ENCODE results near the gene COL6A5. TPM values are rescaled to one million over a fixed set of nuclear protein-coding genes. Genes with fewer than 3 reads are reported as not detected.

Gene COL6A5
- total and polyA plus RNA-seq, 2 donors (not counting 3 experiments of a cell fraction or from before 2014, with no cell fraction given) = not detected

DNA sequence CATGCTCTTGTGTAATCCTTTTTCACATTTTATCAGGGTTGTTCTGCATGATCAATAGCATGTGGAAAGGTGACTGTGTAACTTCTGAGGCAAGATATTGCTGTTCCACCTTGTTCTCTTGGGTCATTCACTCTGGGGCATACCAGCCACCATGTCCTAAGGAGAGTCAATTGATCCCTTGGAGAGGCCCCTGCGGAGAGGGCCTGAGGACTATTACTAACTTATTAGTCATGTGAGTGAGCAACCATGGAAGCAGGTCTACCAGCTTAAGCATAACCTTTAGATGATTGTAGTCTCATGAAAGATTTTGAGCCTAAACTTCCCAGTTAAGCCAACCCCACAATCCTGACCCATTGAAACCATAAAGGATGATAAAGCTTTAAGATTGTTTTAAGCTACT is 22.0 kb upstream of the COL6A5 start:
- H3K9me1 ChIP-seq (replicated peaks; ENCODE audit: control insufficient read depth, extremely low read depth, insufficient read depth, low read length) = no peaks in the 10 kb centered on the region
- DNase-seq (ENCODE audit: low read depth, low spot score) (no peak), FAIRE-seq (no peak)
- no peaks in the 10 kb centered on the region for H3K79me2 ChIP-seq (ENCODE audit: control insufficient read depth, insufficient read depth, low read length)
- no peaks in the 10 kb centered on the region for H3K27me3 ChIP-seq (ENCODE audit: control insufficient read depth in 2 of 2, insufficient read depth in 2 of 2, low read length in 2 of 2)
- TF ChIP-seq, protein P1, sequence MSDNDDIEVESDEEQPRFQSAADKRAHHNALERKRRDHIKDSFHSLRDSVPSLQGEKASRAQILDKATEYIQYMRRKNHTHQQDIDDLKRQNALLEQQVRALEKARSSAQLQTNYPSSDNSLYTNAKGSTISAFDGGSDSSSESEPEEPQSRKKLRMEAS (IDR thresholded peaks at IDR 0.05; ENCODE audit: insufficient read depth, insufficient read length) = no peak
- intact Hi-C loops (cut with micrococcal nuclease) (no loop called here), dilution Hi-C loops (cut with MboI; ENCODE audit: extremely low pct_ligation_motif_present, low sequenced_read_pairs) (no loop called here)
- BruUV-seq (replicated peaks) = no TSS peak
- no peak overlapping the region for H2AFZ ChIP-seq (ENCODE audit: low read depth, low read length)
- POLR2A ChIA-PET = no interaction called here
- no peaks in the 10 kb centered on the region for H4K20me1 ChIP-seq (replicated peaks; ENCODE audit: control insufficient read depth, extremely low read depth, insufficient read depth, low read length)
- H3K9me3 ChIP-seq (replicated peaks; ENCODE audit: control insufficient read depth, insufficient read depth, low read length) = no peaks in the 10 kb centered on the region
- no peak overlapping the region for H3K4me3 ChIP-seq (replicated peaks in 1 of 3; ENCODE audit: insufficient read depth in 1 of 3, low read depth in 1 of 3, low read length in 3 of 3)
- no peak overlapping the region for H3K27ac ChIP-seq (ENCODE audit: insufficient read depth, low read depth, low read length)
- CTCF ChIA-PET = no interaction called here
- no peaks in the 10 kb centered on the region for H3K4me1 ChIP-seq (ENCODE audit: control insufficient read depth, extremely low read depth, insufficient read depth, low read length)
- no peak overlapping the region for H3K9ac ChIP-seq (replicated peaks; ENCODE audit: extremely low read depth, insufficient read depth, low read length)
- H3K4me2 ChIP-seq (ENCODE audit: insufficient read depth, low read length) = no peak overlapping the region
- no peaks in the 10 kb centered on the region for H3K36me3 ChIP-seq (ENCODE audit: control insufficient read depth in 2 of 2, extremely low read depth in 1 of 2, insufficient read depth in 2 of 2, low read length in 2 of 2)

DNA sequence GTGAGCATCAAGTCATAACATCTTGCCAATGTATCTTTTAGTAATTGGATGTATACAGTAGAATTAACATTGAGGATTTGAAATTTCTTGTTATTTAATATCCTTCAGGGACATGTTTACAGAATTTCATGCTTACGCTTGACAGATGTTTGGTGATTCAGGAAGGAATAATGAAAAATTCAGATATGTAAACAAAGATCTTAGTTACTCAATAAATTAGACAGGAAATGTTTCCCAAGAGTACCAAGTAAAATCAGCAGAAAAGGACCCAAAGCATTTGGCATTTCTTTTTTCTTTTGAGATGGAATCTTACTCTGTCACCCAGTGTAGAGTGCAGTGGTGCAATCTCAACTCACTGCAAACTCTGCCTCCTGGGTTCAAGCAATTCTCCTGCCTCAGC is 4.7 kb upstream of the COL6A5 start:
- Histone ChIP-seq H3K27ac (ENCODE audit: insufficient read depth, low read depth, low read length) (no peak overlapping the region), H2AFZ (ENCODE audit: low read depth, low read length) (no peak overlapping the region), H3K4me2 (ENCODE audit: insufficient read depth, low read length) (no peak overlapping the region), H3K4me1 (ENCODE audit: control insufficient read depth, extremely low read depth, insufficient read depth, low read length) (no peaks in the 10 kb centered on the region), H3K27me3 (ENCODE audit: control insufficient read depth in 2 of 2, insufficient read depth in 2 of 2, low read length in 2 of 2) (peaks cover 5 to 16% of the 10 kb centered on the region in 2 experiments), H4K20me1 (replicated peaks; ENCODE audit: control insufficient read depth, extremely low read depth, insufficient read depth, low read length) (no peaks in the 10 kb centered on the region), H3K9ac (replicated peaks; ENCODE audit: extremely low read depth, insufficient read depth, low read length) (no peak overlapping the region), H3K4me3 (replicated peaks in 1 of 3; ENCODE audit: insufficient read depth in 1 of 3, low read depth in 1 of 3, low read length in 3 of 3) (no peak overlapping the region), H3K9me1 (replicated peaks; ENCODE audit: control insufficient read depth, extremely low read depth, insufficient read depth, low read length) (peaks cover 2% of the 10 kb centered on the region), H3K36me3 (ENCODE audit: control insufficient read depth in 2 of 2, extremely low read depth in 1 of 2, insufficient read depth in 2 of 2, low read length in 2 of 2) (no peaks in the 10 kb centered on the region), H3K9me3 (replicated peaks; ENCODE audit: control insufficient read depth, insufficient read depth, low read length) (no peaks in the 10 kb centered on the region), H3K79me2 (ENCODE audit: control insufficient read depth, insufficient read depth, low read length) (no peaks in the 10 kb centered on the region)
- FAIRE-seq (no peak), DNase-seq (ENCODE audit: low read depth, low spot score) (no peak)
- CTCF ChIA-PET = no interaction called here
- POLR2A ChIA-PET = no interaction called here
- dilution Hi-C loops (cut with MboI; ENCODE audit: extremely low pct_ligation_motif_present, low sequenced_read_pairs) (no loop called here), intact Hi-C loops (cut with micrococcal nuclease) (no loop called here)
- TF ChIP-seq FOS (IDR thresholded peaks at IDR 0.05; ENCODE audit: borderline replicate concordance, insufficient read depth, low read length) (no peak), JUN (IDR thresholded peaks at IDR 0.05; ENCODE audit: borderline replicate concordance, insufficient read depth, insufficient read length, low read depth) (no peak), POLR2A (IDR thresholded peaks at IDR 0.05; ENCODE audit: low read depth, low read length) (no peak), POLR2AphosphoS5 (IDR thresholded peaks at IDR 0.05; ENCODE audit: insufficient read depth, low read depth, low read length) (no peak), EZH2 (IDR thresholded peaks at IDR 0.05; ENCODE audit: borderline replicate concordance, low read depth, low read length, severe bottlenecking) (no peak), MYC (IDR thresholded peaks at IDR 0.05; ENCODE audit: low read depth, low read length) (no peak), GATA2 (IDR thresholded peaks at IDR 0.05; ENCODE audit: insufficient read depth, insufficient read length, low read depth, low read length) (no peak)
- TF ChIP-seq, protein P2, sequence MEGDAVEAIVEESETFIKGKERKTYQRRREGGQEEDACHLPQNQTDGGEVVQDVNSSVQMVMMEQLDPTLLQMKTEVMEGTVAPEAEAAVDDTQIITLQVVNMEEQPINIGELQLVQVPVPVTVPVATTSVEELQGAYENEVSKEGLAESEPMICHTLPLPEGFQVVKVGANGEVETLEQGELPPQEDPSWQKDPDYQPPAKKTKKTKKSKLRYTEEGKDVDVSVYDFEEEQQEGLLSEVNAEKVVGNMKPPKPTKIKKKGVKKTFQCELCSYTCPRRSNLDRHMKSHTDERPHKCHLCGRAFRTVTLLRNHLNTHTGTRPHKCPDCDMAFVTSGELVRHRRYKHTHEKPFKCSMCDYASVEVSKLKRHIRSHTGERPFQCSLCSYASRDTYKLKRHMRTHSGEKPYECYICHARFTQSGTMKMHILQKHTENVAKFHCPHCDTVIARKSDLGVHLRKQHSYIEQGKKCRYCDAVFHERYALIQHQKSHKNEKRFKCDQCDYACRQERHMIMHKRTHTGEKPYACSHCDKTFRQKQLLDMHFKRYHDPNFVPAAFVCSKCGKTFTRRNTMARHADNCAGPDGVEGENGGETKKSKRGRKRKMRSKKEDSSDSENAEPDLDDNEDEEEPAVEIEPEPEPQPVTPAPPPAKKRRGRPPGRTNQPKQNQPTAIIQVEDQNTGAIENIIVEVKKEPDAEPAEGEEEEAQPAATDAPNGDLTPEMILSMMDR (IDR thresholded peaks at IDR 0.05; ENCODE audit: extremely low read depth in 1 of 2, insufficient read depth in 1 of 2, low read depth in 1 of 2, low read length in 2 of 2) = no peak
- TF ChIP-seq, protein P1 (IDR thresholded peaks at IDR 0.05; ENCODE audit: insufficient read depth, insufficient read length) = no peak
- no TSS peak for BruUV-seq (replicated peaks)

Data from endothelial cell of umbilical vein (primary cell).